Type B pancreatic cell (in vitro differentiated cells): Measurements from ENCODE around the gene LBR. TPM values are rescaled to one million over a fixed set of nuclear protein-coding genes. Genes with fewer than 3 reads are reported as not detected.

Source experiments
- DNase-seq: peaks from one replicate; pipeline ENCODE4 v3.0.0; 2021; ENCODE audit warnings: mixed read lengths; ENCODE audit not compliant: unreplicated experiment; ENCODE audit errors: extremely low spot score
- H3K27ac Mint-ChIP-seq: 2 replicates; pipeline ENCODE4 v1.8.0; 2021; ENCODE audit warnings: mild to moderate bottlenecking, mixed read lengths
- H3K27me3 Mint-ChIP-seq: 2 replicates; pipeline ENCODE4 v1.8.0; 2021; ENCODE audit warnings: mixed read lengths
- H3K36me3 Mint-ChIP-seq: 2 replicates; pipeline ENCODE4 v1.8.0; 2021; ENCODE audit warnings: mixed read lengths
- H3K4me1 Mint-ChIP-seq: one replicate; pipeline ENCODE4 v1.8.0; 2021; ENCODE audit warnings: mixed read lengths; ENCODE audit not compliant: unreplicated experiment
- H3K4me3 Mint-ChIP-seq: 2 replicates; pipeline ENCODE4 v1.8.0; 2021; ENCODE audit warnings: mild to moderate bottlenecking, mixed read lengths
- H3K9me3 Mint-ChIP-seq: 2 replicates; pipeline ENCODE4 v1.8.0; 2021; ENCODE audit warnings: mixed read lengths
- CTCF ChIP-seq: fragments of 200-600 bp; sonication (generic); conservative IDR thresholded peaks from 2 replicates; pipeline ENCODE4 v1.5.0; 2021; ENCODE audit warnings: antibody characterized with exemption, mild to moderate bottlenecking
- total RNA-seq: library from RNA; stranded (reverse); gene quantifications from 2 replicates; pipeline ENCODE4 v1.2.1, GENCODE V29; 2021; ENCODE audit warnings: low replicate concordance

Gene LBR
- total RNA-seq, 1 donor from 2014 or later, result 94.6 TPM

DNA sequence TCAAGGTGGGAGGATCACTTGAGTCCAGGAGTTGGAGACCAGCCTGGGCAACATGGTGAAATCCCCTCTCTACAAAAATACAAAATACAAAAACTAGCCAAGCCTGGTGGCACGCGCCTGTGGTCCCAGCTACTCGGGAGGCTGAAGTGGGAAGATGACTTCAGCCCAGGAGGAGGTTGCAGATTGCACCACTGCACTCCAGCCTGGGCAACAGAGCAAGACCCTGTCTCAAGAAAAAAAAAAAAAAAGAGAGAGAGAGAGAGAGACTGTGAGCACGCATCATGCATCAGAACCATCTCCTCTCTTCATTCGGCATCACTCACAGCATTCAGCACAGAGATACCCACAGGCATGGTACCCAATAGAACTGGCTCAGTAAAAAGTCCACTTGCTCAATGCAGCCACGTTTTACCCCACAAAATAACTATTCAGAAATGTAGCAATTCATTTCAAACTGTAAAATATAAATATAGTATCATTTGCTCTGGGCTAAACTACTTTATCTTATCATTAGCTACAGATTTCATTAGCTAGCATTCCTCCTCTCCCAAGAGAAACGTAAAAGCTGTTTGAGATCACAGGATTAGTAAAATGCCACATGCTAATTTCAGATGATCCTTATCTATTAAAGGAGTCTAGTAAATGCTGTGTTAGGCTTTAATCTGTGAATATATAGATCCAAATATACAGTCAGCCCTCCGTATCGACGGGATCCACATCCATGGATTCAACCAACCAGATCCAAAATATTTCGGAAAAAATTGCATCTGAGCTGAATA lies 11.7 kb downstream of the LBR start:
- H3K27me3 Mint-ChIP-seq, result no peaks in the 10 kb centered on the region
- no peaks in the 10 kb centered on the region for H3K9me3 Mint-ChIP-seq
- peaks cover 18% of the 10 kb centered on the region for H3K4me1 Mint-ChIP-seq
- DNase-seq, result no peak
- no peak overlapping the region for H3K4me3 Mint-ChIP-seq
- H3K27ac Mint-ChIP-seq, result no peak overlapping the region
- peaks cover 47% of the 10 kb centered on the region for H3K36me3 Mint-ChIP-seq
- TF ChIP-seq CTCF, result no peak

DNA sequence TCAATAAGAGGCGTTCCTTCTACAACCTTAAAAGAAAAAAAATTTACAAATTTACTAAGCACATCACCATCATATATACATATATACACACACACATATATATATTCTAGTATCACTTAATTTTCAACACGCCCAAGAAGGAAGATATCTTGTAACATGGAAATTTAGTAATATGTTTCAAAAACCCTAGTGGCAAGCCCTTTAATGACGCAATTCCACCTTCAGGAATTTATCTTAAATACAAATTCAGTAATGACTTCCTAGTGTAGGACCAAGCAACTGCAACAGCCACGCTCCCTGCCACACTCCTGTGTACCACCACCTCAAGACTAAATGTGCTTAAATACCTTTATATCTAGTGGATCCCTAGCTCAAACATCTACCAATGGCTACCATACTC lies 12.5 kb downstream of the LBR start:
- Mint-ChIP-seq H3K4me1 (peaks cover 17% of the 10 kb centered on the region), H3K36me3 (peaks cover 52% of the 10 kb centered on the region), H3K27ac (no peak overlapping the region), H3K9me3 (no peaks in the 10 kb centered on the region), H3K4me3 (no peak overlapping the region), H3K27me3 (no peaks in the 10 kb centered on the region)
- peak; percentile 39 for TF ChIP-seq CTCF
- DNase-seq, result no peak

DNA sequence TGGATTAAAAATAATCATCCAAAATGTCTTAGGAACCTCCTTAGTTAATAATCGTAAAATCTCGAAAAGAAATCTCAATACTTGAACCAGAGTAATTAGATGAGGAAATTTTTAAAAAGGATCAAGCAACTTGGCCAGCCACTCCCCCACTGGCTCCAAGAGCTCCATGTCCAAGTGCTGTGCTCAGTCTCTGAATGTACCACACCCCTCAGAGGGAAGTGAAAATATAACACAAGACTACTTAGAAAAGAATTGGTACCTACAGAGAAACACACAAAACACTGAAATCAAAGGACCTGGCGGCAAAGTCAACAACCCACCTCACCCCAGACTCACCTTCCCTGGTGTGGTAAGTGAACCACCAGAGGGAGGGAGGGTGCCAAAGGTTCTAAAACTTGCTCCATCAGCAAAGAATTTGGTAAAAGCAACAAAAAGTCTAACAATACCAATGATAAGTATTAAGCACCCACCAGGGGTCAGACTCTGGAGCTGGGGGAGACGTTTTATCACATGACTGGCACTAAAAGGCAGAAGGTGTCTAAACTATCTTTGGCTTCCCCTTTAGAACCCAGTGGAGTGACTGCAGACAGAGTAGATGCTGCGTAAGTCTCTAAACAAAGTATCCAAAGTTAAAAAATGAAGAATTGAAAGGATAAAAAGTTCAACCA lies 14.0 kb downstream of the LBR start:
- peak; percentile 17 for TF ChIP-seq CTCF
- Mint-ChIP-seq H3K36me3 (peaks cover 57% of the 10 kb centered on the region), H3K4me3 (no peak overlapping the region), H3K27me3 (no peaks in the 10 kb centered on the region), H3K9me3 (no peaks in the 10 kb centered on the region), H3K4me1 (peaks cover 10% of the 10 kb centered on the region), H3K27ac (no peak overlapping the region)
- no peak for DNase-seq

DNA sequence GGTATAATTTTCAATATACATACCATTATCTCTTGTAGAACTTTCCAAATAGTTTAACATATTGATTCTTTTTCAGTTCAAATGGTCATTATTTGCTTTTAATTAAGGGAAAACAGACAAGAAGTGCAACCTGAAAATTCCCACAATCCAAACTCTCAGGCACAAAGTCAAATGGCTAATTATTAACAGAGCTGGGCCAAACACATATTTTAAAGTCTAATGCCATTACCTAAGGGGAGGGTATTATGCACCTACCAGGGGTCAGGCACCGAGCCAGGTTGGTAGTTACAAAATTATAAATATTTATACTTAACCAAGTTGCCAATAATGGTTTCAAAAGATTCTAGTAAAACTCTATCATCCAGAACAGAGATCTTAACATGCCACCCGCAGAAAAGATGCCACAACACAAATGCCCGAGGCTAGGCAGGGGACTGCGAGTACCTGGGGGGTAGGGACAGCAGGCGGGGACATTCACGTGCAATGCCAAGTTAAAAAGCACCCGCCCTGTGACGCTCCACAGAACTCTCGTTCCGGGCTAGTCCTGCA lies 15.0 kb downstream of the LBR start:
- no peaks in the 10 kb centered on the region for H3K27me3 Mint-ChIP-seq
- no peak for TF ChIP-seq CTCF
- H3K4me3 Mint-ChIP-seq, result peak overlapping the region; percentile 18
- H3K27ac Mint-ChIP-seq, result no peak overlapping the region
- no peaks in the 10 kb centered on the region for H3K9me3 Mint-ChIP-seq
- H3K36me3 Mint-ChIP-seq, result peaks cover 54% of the 10 kb centered on the region
- peaks cover 8% of the 10 kb centered on the region for H3K4me1 Mint-ChIP-seq
- no peak for DNase-seq

DNA sequence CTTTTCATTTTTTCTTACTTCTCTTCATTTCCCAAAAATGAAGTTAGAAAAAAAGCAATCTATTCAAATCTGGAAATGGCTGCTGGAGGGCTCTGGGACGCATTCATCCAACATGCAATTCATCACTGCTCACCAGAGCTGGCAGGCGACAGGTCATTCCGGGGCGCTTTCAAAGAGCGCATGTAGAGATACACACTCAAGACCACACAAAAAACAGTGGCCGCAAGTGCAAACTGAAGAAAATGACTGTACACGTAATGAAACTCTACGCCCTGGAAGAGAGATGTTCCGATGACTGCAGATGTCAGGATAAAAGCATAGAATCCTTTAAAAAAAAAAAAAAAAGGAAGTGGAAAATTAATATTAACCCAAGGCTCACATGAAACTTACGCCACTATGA lies 15.5 kb downstream of the LBR start:
- Mint-ChIP-seq H3K36me3 (peaks cover 54% of the 10 kb centered on the region), H3K9me3 (no peaks in the 10 kb centered on the region), H3K27ac (no peak overlapping the region), H3K27me3 (no peaks in the 10 kb centered on the region), H3K4me1 (peaks cover 5% of the 10 kb centered on the region), H3K4me3 (peak overlapping the region; percentile 18)
- TF ChIP-seq CTCF, result no peak
- DNase-seq, result no peak
